Measurements from ENCODE around the gene PDIA5. TPM values are rescaled to one million over a fixed set of nuclear protein-coding genes. Genes with fewer than 3 reads are reported as not detected.

The PDIA5 gene
- total RNA-seq, 6 donors from 2014 or later, result 25.1 to 38.8 (median 32.9) TPM

DNA sequence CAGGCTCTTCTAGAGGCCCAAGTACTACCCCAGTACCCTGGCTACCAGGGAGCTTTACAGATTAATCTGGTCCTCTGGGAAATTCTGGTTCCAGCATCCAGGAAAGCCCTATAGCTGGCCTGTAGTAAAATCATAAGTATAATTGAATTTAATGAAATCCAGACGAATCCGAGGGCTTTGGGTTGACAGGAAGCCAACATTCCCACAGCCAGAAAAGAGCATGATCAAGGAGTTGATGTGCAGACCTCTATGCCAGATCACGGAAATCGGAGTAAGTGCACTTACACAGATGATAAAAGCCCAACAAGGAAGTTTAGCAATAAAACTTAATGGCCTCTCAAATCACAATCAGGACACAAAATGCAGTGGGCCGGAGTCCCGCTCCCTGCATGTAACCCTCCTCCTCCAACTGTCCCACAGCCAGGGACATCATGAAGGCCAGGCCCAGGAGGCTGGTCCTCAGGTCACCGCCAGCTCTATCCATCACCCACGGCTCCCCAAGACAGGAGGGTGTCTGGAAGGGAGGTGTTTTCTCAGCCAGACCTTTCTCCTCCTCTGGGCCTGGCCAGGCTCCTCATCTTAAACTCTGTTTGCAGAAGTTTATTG is 72.1 kb downstream of the PDIA5 start:
- Histone ChIP-seq H3K4me3 (no peak overlapping the region), H3K9me3 (no peaks in the 10 kb centered on the region), H3K27me3 (no peaks in the 10 kb centered on the region), H3K36me3 (peaks cover 0 to 51% (median 13%) of the 10 kb centered on the region in 4 donors), H3K27ac (no peak overlapping the region), H3K4me1 (no peaks in the 10 kb centered on the region)
- DNase-seq (no peak), ATAC-seq (ENCODE audit: low FRiP score in 2 of 2) (no peak)
- TF ChIP-seq EP300 (IDR thresholded peaks at IDR 0.05) (no peak), POLR2A (IDR thresholded peaks at IDR 0.05) (no peak), POLR2AphosphoS5 (IDR thresholded peaks at IDR 0.05) (no peak)
- TF ChIP-seq, protein P1, sequence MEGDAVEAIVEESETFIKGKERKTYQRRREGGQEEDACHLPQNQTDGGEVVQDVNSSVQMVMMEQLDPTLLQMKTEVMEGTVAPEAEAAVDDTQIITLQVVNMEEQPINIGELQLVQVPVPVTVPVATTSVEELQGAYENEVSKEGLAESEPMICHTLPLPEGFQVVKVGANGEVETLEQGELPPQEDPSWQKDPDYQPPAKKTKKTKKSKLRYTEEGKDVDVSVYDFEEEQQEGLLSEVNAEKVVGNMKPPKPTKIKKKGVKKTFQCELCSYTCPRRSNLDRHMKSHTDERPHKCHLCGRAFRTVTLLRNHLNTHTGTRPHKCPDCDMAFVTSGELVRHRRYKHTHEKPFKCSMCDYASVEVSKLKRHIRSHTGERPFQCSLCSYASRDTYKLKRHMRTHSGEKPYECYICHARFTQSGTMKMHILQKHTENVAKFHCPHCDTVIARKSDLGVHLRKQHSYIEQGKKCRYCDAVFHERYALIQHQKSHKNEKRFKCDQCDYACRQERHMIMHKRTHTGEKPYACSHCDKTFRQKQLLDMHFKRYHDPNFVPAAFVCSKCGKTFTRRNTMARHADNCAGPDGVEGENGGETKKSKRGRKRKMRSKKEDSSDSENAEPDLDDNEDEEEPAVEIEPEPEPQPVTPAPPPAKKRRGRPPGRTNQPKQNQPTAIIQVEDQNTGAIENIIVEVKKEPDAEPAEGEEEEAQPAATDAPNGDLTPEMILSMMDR (IDR thresholded peaks at IDR 0.05), result no peak
- 74 to 79% methylated on average over 8 of the region's 8 CpGs for WGBS, 2 donors

DNA sequence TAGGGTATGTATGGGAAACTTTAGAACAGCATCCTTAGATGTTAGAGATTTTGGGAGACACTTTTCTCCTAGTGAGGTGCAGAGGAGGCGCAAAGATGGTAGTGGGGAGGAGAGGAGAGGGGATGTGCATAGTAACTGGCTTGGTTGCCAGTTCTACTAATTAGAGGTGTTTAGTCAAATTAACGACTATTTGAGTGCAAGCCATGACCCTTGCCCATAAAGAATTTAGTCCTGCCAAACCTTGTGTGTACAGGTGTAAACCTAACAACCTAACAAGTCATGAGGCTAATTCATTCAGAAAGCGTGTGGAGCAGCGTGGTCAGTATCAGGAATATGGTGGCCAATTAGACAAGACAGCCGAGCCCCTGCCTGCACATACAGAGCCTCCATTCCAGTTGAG is 72.7 kb downstream of the PDIA5 start:
- no peaks in the 10 kb centered on the region for H3K27me3 ChIP-seq
- peaks cover 0 to 50% (median 12%) of the 10 kb centered on the region in 4 donors for H3K36me3 ChIP-seq
- no peak overlapping the region for H3K27ac ChIP-seq
- H3K4me1 ChIP-seq, result no peaks in the 10 kb centered on the region
- ATAC-seq (ENCODE audit: low FRiP score in 2 of 2) (no peak), DNase-seq (no peak)
- H3K9me3 ChIP-seq, result no peaks in the 10 kb centered on the region
- WGBS, 2 donors, result 77 to 90% methylated on average over 5 of the region's 5 CpGs
- TF ChIP-seq EP300 (IDR thresholded peaks at IDR 0.05) (no peak), POLR2A (IDR thresholded peaks at IDR 0.05) (no peak), POLR2AphosphoS5 (IDR thresholded peaks at IDR 0.05) (no peak)
- TF ChIP-seq, protein P1 (IDR thresholded peaks at IDR 0.05), result no peak
- no peak overlapping the region for H3K4me3 ChIP-seq

DNA sequence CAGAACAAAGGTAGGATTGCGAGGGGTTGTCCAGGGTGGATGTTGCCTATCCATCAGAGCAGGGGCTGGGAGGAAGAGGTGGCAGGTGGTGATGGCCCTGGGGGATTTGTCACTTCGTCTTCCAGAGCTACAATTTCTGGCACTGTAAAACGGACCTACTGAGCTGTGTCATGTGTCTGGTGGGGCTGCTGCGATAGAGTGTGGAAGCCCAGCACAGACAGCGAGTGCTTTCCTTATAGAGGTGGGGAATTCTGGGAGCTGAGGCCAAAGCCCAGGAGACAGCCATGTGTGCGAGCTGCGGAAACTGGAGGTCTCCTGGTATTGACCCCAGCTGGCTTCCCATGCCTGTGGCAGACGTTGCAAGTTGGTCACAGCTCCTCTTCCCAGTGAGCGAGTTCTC is 73.7 kb downstream of the PDIA5 start:
- Histone ChIP-seq H3K4me1 (no peaks in the 10 kb centered on the region), H3K36me3 (peaks cover under 1 to 51% (median 12%) of the 10 kb centered on the region in 4 donors), H3K4me3 (no peak overlapping the region), H3K27ac (no peak overlapping the region), H3K27me3 (no peaks in the 10 kb centered on the region), H3K9me3 (no peaks in the 10 kb centered on the region)
- ATAC-seq (ENCODE audit: low FRiP score in 2 of 2), result no peak
- DNase-seq, result no peak
- no peak for TF ChIP-seq POLR2A (IDR thresholded peaks at IDR 0.05)
- TF ChIP-seq, protein P1 (IDR thresholded peaks at IDR 0.05), result no peak
- no peak for TF ChIP-seq EP300 (IDR thresholded peaks at IDR 0.05)
- no peak for TF ChIP-seq POLR2AphosphoS5 (IDR thresholded peaks at IDR 0.05)
- WGBS, 2 donors, result 83 to 86% methylated on average over 8 to 9 of the region's 9 CpGs

DNA sequence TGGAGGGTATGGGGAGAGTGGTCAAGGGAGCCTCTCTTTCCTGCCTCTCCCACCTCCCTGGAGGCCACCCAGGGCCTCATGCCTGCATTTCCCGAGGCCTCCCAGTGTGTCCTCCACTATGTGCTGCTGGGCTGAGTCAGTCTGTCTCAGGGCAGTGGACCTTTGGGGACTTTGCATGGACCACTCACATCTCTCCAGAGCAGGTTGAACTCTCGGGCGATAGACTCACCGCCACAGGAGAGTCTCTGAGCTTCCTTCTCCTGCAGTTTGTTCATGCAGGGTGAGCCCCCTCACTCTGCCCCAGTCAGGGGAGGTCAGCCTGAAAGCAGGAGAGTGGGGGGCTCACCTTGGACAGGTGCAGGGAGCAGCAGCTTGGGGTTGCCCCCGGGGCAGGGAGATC is 74.5 kb downstream of the PDIA5 start:
- no peak for TF ChIP-seq POLR2A (IDR thresholded peaks at IDR 0.05)
- TF ChIP-seq, protein P1 (IDR thresholded peaks at IDR 0.05), result no peak
- TF ChIP-seq POLR2AphosphoS5 (IDR thresholded peaks at IDR 0.05), result no peak
- TF ChIP-seq EP300 (IDR thresholded peaks at IDR 0.05), result no peak
- ATAC-seq (ENCODE audit: low FRiP score in 2 of 2) (peak in 1 of 2 donors; percentile 36), DNase-seq (no peak)

More for the DNA sequence above, 74.5 kb downstream of the PDIA5 start:
- peaks cover 4 to 59% (median 16%) of the 10 kb centered on the region in 4 donors for H3K36me3 ChIP-seq
- H3K27me3 ChIP-seq, result no peaks in the 10 kb centered on the region
- H3K27ac ChIP-seq, result no peak overlapping the region
- H3K9me3 ChIP-seq, result no peaks in the 10 kb centered on the region
- H3K4me3 ChIP-seq, result no peak overlapping the region
- H3K4me1 ChIP-seq, result no peaks in the 10 kb centered on the region
- WGBS, 2 donors, result 88 to 97% methylated on average over 4 to 5 of the region's 5 CpGs

All from upper lobe of left lung (tissue), 6 donors.